GM10266 (cell line): ENCODE data around the gene SAXO2.
"Not testable (repeated sequence)": the region's sequence is repeated elsewhere in the genome, so short reads cannot be mapped to it uniquely, and the experiment has no call there.

Experiments
- DNase-seq: peaks from one replicate; pipeline ENCODE4 v3.0.0; 2012; ENCODE audit errors: extremely low spot score
- TF ChIP-seq, protein P1 (sequence below): IDR thresholded peaks from 2 replicates; pipeline ENCODE4 v1.5.1; 2012; ENCODE audit warnings: mild to moderate bottlenecking, low read depth; ENCODE audit not compliant: control insufficient read depth, insufficient read depth; ENCODE audit errors: missing control alignments

SAXO2 gene

GRCh38 chr15:82262422-82263026 is at the start of gene SAXO2, which contains the start of gene EFL1:
Gene SAXO2, plus strand, starts transcription at chr15:82262818. Its CDS starts 62 bp downstream, at chr15:82262880.
Gene EFL1, minus strand, starts transcription at chr15:82262734. Its CDS starts 956 bp downstream, at chr15:82261778.
- DNase-seq = peak; percentile 91
- TF ChIP-seq, protein P1, sequence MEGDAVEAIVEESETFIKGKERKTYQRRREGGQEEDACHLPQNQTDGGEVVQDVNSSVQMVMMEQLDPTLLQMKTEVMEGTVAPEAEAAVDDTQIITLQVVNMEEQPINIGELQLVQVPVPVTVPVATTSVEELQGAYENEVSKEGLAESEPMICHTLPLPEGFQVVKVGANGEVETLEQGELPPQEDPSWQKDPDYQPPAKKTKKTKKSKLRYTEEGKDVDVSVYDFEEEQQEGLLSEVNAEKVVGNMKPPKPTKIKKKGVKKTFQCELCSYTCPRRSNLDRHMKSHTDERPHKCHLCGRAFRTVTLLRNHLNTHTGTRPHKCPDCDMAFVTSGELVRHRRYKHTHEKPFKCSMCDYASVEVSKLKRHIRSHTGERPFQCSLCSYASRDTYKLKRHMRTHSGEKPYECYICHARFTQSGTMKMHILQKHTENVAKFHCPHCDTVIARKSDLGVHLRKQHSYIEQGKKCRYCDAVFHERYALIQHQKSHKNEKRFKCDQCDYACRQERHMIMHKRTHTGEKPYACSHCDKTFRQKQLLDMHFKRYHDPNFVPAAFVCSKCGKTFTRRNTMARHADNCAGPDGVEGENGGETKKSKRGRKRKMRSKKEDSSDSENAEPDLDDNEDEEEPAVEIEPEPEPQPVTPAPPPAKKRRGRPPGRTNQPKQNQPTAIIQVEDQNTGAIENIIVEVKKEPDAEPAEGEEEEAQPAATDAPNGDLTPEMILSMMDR = no peak

DNA sequence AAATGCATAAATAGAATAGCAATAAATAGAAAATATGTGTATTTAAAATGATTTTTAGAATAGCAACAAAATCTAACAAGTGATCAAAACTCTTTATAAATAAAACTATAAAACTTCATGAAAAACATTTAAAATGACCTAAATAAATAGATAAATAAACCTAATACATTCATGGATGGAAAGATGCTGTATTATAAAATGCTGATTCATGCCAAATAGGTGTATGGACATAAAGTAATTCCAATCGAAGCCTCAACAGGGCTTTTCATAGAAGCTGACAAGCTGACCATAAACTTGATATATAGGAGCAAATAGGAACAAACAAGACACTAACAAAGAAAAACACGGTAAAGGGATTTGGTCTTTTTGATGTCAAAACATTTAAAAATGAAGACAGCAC is 46.5 kb upstream of the SAXO2 start:
- DNase-seq = not testable (repeated sequence)

- TF ChIP-seq, protein P1 = peak; percentile 38
- not testable (repeated sequence) for DNase-seq
These were observed 41.1 kb upstream of the SAXO2 start for GRCh38 chr15:82221535-82221934.

- TF ChIP-seq, protein P1 = no peak
- no peak for DNase-seq
These were observed 33.9 kb upstream of the SAXO2 start for GRCh38 chr15:82228750-82229149.

DNA sequence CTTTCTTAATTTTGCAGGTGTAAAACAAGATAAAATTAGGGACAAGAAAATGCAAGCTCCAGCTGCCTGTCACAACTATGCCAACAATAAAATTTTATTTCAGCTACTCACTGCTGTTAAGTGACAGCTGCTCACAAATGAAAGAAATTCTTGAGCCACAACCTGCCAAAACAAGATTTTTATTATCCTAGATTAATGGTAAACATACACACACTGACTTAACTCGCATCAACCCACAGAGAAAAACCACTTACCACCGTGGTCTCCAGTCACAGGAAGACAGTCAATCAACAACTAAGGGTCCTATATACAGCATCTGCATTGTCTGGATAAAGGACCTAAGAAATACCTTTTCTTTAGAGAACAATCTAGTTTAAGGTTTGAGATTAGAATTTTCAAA is 31.4 kb upstream of the SAXO2 start:
- TF ChIP-seq, protein P1 = no peak
- no peak for DNase-seq

DNA sequence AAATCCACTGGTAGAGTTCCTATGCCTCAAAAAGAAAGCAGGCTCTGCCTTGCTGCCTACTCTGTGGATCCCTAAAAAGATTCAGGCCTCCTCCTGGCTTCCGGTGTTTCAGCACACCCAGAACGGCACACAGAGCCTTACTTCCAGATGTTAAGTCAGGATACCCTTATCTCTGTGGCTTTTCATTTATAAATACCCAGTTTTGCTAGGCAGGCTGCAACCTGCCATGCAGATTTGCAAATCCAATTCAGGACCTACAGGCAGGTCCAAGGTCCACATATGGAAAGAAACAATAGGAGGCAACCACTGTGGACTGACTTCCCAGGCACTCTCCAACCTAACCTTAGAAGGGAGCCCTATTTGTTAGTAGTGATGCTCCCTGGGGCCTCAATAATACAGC is 30.8 kb upstream of the SAXO2 start:
- TF ChIP-seq, protein P1 = no peak
- DNase-seq = no peak

- not testable (repeated sequence) for DNase-seq
These were observed 24.6 kb upstream of the SAXO2 start for GRCh38 chr15:82237944-82238534.

- DNase-seq = no peak
- TF ChIP-seq, protein P1 = no peak
These were observed 22.8 kb upstream of the SAXO2 start for GRCh38 chr15:82239685-82240391.

DNA sequence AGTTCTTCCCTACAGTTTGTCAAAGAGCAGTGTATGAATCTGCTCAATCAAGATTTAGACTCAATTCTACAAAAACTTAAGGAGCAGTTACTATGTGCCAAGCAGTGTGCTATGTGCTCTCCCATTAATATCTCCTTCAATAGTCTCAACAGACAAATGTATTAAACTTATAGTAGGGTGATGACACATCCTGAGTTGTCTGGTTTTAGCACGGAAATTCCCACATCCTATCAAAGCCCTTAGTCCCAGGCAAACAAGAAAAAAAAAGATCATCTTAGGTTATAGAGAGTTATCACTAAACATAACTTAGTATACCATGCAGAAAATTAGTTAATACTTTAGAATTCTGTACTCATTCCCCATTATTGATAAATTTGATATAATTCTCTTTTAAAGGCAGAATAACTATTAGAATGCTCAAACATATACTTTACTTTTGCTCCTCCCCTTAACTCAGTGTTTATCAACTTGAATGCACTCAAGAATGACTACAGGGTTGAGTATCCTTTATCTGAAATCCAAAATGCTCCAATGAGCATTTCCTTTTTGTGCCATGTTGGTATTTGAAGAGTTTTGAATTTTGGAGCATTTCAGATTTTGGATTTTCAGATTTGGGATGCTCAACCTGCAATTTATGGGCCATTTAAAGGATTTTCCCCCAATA is 20.6 kb upstream of the SAXO2 start:
- DNase-seq = not testable (repeated sequence)

GRCh38 chr15:82243644-82244043 is 19.0 kb upstream of the SAXO2 start:
- DNase-seq = not testable (repeated sequence)

- DNase-seq = not testable (repeated sequence)
These were observed 16.7 kb upstream of the SAXO2 start for GRCh38 chr15:82245956-82246355.

- DNase-seq = not testable (repeated sequence)
These were observed 14.4 kb upstream of the SAXO2 start for GRCh38 chr15:82248261-82248660.
